ENCODE results near the gene CCDC172.

- TF ChIP-seq SPI1 (IDR thresholded peaks at IDR 0.05; ENCODE audit: borderline replicate concordance, low read depth) (no peak), CTCF (IDR thresholded peaks at IDR 0.05; ENCODE audit: insufficient read depth, low read length) (no peak), POLR2AphosphoS5 (IDR thresholded peaks at IDR 0.05; ENCODE audit: low read depth) (no peak)
Measured at GRCh38 chr10:116398224-116398623, 74.0 kb downstream of the CCDC172 start.
